K562 (cell line): ENCODE results near the gene ELMO1. TPM values are rescaled to one million over a fixed set of nuclear protein-coding genes. Genes with fewer than 3 reads are reported as not detected.

Experiments
- ATAC-seq: fragments of 200-7000 bp; cut with Tn5 transposase; 3 replicates; pipeline ENCODE4 v1.9.1; 2020; ENCODE audit warnings: moderate library complexity
- BruUV-seq: library from RNA; stranded (reverse); fragments of 400-500 nt; replicated peaks from 2 replicates; lab custom pipeline; 2021; lab: Mats Ljungman, UMichigan
- CTCF ChIA-PET: fragments of 300-600 bp; formaldehyde crosslinking; extraction: SDS; loops from one replicate; lab custom pipeline; 2021; ENCODE audit warnings: low intra/inter-chr PET ratio; lab: Yijun Ruan, JAX
- POLR2A ChIA-PET: fragments of 300-600, 350-650 bp; sonication (Branson Sonifier 250); formaldehyde crosslinking; extraction: SDS; loops from one replicate; lab custom pipeline; 2021; ENCODE audit warnings: antibody characterized with exemption, inconsistent platforms; lab: Yijun Ruan, JAX
- DNase-seq, 4 experiments: peaks; one replicate each; pipeline versions ENCODE4 v3.0.0 to v3.0.0-alpha.2; 2011 to 2018; ENCODE audit warnings: low spot score in 3 of 4, mixed read lengths in 3 of 4; ENCODE audit errors: extremely low read depth in 1 of 4
- FAIRE-seq: peaks from 2 replicates; lab custom pipeline; 2011; peaks lifted over from hg19 to GRCh38; lab: Jason Lieb, UNC
- H2AFZ ChIP-seq: 2 replicates; pipeline ENCODE4 v1.6.0; 2011; ENCODE audit warnings: low read depth, low read length, control low read depth, inconsistent platforms
- H3K27ac ChIP-seq: fragments of 200-600 bp; 3 replicates; pipeline ENCODE4 v1.8.0; 2011; ENCODE audit warnings: low read depth, mild to moderate bottlenecking, control low read depth, inconsistent platforms, low read length, moderate library complexity, mixed read lengths; ENCODE audit errors: extremely low read depth
- H3K27me3 ChIP-seq, 2 experiments: fragments of 300-600 bp in 1 of 2; 2 replicates in 1 of 2; 3 replicates in 1 of 2; pipeline versions ENCODE4 v1.6.0 to v1.8.0; 2011; ENCODE audit warnings: inconsistent platforms in 2 of 2, low read length in 2 of 2, mild to moderate bottlenecking in 1 of 2, mixed read lengths in 1 of 2, moderate library complexity in 1 of 2; ENCODE audit not compliant: control insufficient read depth in 2 of 2, insufficient read depth in 2 of 2
- H3K36me3 ChIP-seq: fragments of 300-600 bp; 3 replicates; pipeline ENCODE4 v1.8.0; 2011; ENCODE audit warnings: mild to moderate bottlenecking, low read length, inconsistent platforms; ENCODE audit not compliant: control insufficient read depth, insufficient read depth
- H3K4me1 ChIP-seq, 2 experiments: fragments of 200-600 bp in 1 of 2; replicated peaks in 1 of 2; 2 replicates in 1 of 2; 3 replicates in 1 of 2; pipeline versions ENCODE4 v1.5.1 to v1.8.0; 2011; ENCODE audit warnings: inconsistent platforms in 2 of 2, low read length in 2 of 2, mild to moderate bottlenecking in 1 of 2, mixed read lengths in 1 of 2, moderate library complexity in 1 of 2; ENCODE audit not compliant: control insufficient read depth in 2 of 2, insufficient read depth in 2 of 2
- H3K4me2 ChIP-seq: 2 replicates; pipeline ENCODE4 v1.6.1; 2011; ENCODE audit warnings: low read length, control low read depth, inconsistent platforms, mixed read lengths; ENCODE audit not compliant: insufficient read depth
- H3K4me3 ChIP-seq: fragments of 200-600 bp; sonication (generic), shearing (Covaris generic); 2 replicates; pipeline ENCODE4 v1.5.1; 2016; ENCODE audit warnings: control low read depth, inconsistent platforms
- H3K79me2 ChIP-seq: fragments of 200-600 bp; 3 replicates; pipeline ENCODE4 v1.8.0; 2011; ENCODE audit warnings: low read length, inconsistent platforms; ENCODE audit not compliant: control insufficient read depth, insufficient read depth
- H3K9ac ChIP-seq, 2 experiments: 2 replicates each; pipeline versions ENCODE4 v1.6.0 to v1.6.1; 2011; ENCODE audit warnings: low read depth in 2 of 2, low read length in 2 of 2, control low read depth in 1 of 2, inconsistent platforms in 1 of 2, mild to moderate bottlenecking in 1 of 2, mixed read lengths in 1 of 2; ENCODE audit not compliant: insufficient read depth in 1 of 2
- H3K9me1 ChIP-seq: one replicate; pipeline ENCODE4 v1.6.0; 2011; ENCODE audit warnings: inconsistent platforms, mild to moderate bottlenecking, low read length, moderate library complexity; ENCODE audit not compliant: control insufficient read depth, insufficient read depth
- H3K9me3 ChIP-seq: replicated peaks from 2 replicates; pipeline ENCODE4 v1.5.1; 2011; ENCODE audit warnings: low read depth, low read length, inconsistent platforms; ENCODE audit not compliant: control insufficient read depth, insufficient read depth
- H4K20me1 ChIP-seq: replicated peaks from 2 replicates; pipeline ENCODE4 v1.6.1; 2011; ENCODE audit warnings: low read length, inconsistent platforms, mixed read lengths; ENCODE audit not compliant: control insufficient read depth, insufficient read depth
- BCL6 ChIP-seq: fragments of 250-450 bp; sonication (Bioruptor Pico); IDR thresholded peaks from 2 replicates; pipeline ENCODE4 v1.4.0; 2020
- SMC3 ChIP-seq: conservative IDR thresholded peaks from 2 replicates; pipeline ENCODE4 v1.6.1; 2011; ENCODE audit warnings: low read depth, low read length, improper control_type of control experiment; ENCODE audit not compliant: insufficient read depth
- TBP ChIP-seq: optimal IDR thresholded peaks from 2 replicates; pipeline ENCODE3; 2011; ENCODE audit warnings: low read depth, low read length, improper control_type of control experiment
- ZNF444 ChIP-seq: fragments of 250-450 bp; sonication (Bioruptor Pico); IDR thresholded peaks from 2 replicates; pipeline ENCODE4 v1.4.0; 2020; ENCODE audit warnings: mild to moderate bottlenecking, moderate library complexity
- WGBS: fragments of 100-300 bp; shearing (Covaris generic); methylation state at CpG from one replicate; pipeline ENCODE4 v1.1.6; 2016; ENCODE audit warnings: low coverage, mixed read lengths; ENCODE audit not compliant: insufficient coverage; ENCODE audit errors: missing lambda C conversion rate; 5-methylcytosine and 5-hydroxymethylcytosine counted together
- in situ Hi-C: fragments of 300-500 bp; cut with MboI; formaldehyde crosslinking; loops from 4 replicates; pipeline ENCODE4 v1.15.0; 2018; ENCODE audit warnings: inconsistent platforms, mixed read lengths
- intact Hi-C: fragments of 100-400 bp; cut with micrococcal nuclease; formaldehyde crosslinking; loops from 2 replicates; pipeline ENCODE4 v1.14.2; 2022
- polyA plus RNA-seq, 8 experiments: library from polyadenylated mRNA; depleted of rRNA in 4 of 8; stranded (reverse) in 5 of 8; unstranded in 3 of 8; fragments of >200 nt; fragmentation: Nextera tagmentation in 2 of 8; fragmentation: Illumina TruSeq in 1 of 8; extraction: Ambion mirVana in 2 of 8; extraction: Trizol in 1 of 8; gene quantifications; 2 replicates each; pipeline versions ENCODE4 v1.2.1 to v1.2.3, GENCODE V29; 2011 to 2014; ENCODE audit warnings: inconsistent platforms in 1 of 8, missing spikeins in 1 of 8
- total RNA-seq, 7 experiments: library from RNA; depleted of rRNA in 6 of 7; stranded (reverse); fragments of >200 nt in 6 of 7; fragmentation: Illumina TruSeq in 2 of 7; extraction: Trizol in 2 of 7; gene quantifications; 2 replicates each; pipeline versions ENCODE4 v1.2.1 to v1.2.3, GENCODE V29; 2011 to 2021; ENCODE audit warnings: low replicate concordance in 1 of 7
- TF ChIP-seq, protein P1 (sequence below): fragments of 450-650 bp; formaldehyde crosslinking; IDR thresholded peaks from 2 replicates; pipeline ENCODE4 v1.4.0; 2020; ENCODE audit warnings: mild to moderate bottlenecking, moderate library complexity
- TF ChIP-seq, protein P2 (sequence below), 3 experiments: IDR thresholded peaks in 2 of 3; conservative IDR thresholded peaks in 1 of 3; 2 replicates each; pipeline ENCODE4 v1.5.1; 2011 to 2012; ENCODE audit warnings: low read length in 3 of 3, mild to moderate bottlenecking in 3 of 3, control low read depth in 2 of 3, improper control_type of control experiment in 1 of 3, inconsistent platforms in 1 of 3, low read depth in 1 of 3, mixed read lengths in 1 of 3, moderate library complexity in 1 of 3; ENCODE audit not compliant: insufficient read depth in 2 of 3
- TF ChIP-seq, protein P3 (sequence below), 2 experiments: fragments of 450-650 bp; formaldehyde crosslinking in 1 of 2; IDR thresholded peaks; 2 replicates each; pipeline versions ENCODE4 v1.4.0 to v1.6.1; 2014 to 2020; ENCODE audit warnings: mild to moderate bottlenecking in 2 of 2, borderline replicate concordance in 1 of 2, low read depth in 1 of 2

ELMO1 gene
- total and polyA plus RNA-seq, 9 of the 15 experiments (the other 6 are each of a cell fraction or from before 2014, with no cell fraction given) = 0.36 to 7.2 (median 3.6) TPM

DNA sequence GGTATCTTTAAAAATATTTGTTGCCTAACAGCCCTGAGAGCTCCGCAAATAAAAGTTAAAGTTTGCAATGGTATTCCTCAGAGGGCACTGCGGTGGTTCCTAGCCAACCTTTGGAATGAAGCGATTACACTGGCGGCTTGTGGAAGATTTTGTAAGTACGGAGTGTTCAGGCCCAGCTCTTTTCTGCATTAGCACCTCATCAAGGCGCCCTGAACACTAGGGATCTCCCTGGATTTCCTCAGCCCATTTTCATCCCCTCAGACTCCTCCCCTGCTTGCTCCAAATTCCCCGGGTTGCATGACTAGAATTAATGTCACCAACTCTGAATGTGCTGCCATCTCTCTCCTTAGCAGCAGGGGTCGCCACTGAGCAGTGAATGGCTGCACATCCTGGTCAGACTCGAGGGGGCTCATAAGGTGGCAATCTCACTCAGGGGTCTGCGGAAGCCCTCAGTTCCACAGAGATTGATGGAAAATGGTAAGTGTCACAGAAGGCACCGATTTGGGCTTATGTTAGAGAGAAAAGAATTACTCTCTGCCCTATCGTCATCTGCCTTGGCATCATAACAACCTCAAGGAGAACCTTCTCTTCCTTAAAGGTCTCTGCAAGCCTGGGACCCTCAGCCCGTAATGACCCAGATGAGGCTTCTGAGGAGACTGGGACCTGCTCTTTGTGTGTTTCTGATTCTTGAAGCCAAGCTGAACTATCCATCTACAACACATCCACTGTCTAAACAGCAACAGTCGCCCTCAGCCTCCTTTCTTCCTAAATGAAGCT lies 461.5 kb downstream of the ELMO1 start:
- peak; percentile 86 for FAIRE-seq
- TF ChIP-seq TBP = peak; percentile 12
- TF ChIP-seq, protein P1, sequence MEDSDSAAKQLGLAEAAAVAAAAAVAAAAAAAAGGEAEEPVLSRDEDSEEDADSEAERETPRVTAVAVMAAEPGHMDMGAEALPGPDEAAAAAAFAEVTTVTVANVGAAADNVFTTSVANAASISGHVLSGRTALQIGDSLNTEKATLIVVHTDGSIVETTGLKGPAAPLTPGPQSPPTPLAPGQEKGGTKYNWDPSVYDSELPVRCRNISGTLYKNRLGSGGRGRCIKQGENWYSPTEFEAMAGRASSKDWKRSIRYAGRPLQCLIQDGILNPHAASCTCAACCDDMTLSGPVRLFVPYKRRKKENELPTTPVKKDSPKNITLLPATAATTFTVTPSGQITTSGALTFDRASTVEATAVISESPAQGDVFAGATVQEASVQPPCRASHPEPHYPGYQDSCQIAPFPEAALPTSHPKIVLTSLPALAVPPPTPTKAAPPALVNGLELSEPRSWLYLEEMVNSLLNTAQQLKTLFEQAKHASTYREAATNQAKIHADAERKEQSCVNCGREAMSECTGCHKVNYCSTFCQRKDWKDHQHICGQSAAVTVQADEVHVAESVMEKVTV (CRISPR knock-in tag) = peak; percentile 45; the same call in 1 of the 2 replicates
- TF ChIP-seq, protein P2, sequence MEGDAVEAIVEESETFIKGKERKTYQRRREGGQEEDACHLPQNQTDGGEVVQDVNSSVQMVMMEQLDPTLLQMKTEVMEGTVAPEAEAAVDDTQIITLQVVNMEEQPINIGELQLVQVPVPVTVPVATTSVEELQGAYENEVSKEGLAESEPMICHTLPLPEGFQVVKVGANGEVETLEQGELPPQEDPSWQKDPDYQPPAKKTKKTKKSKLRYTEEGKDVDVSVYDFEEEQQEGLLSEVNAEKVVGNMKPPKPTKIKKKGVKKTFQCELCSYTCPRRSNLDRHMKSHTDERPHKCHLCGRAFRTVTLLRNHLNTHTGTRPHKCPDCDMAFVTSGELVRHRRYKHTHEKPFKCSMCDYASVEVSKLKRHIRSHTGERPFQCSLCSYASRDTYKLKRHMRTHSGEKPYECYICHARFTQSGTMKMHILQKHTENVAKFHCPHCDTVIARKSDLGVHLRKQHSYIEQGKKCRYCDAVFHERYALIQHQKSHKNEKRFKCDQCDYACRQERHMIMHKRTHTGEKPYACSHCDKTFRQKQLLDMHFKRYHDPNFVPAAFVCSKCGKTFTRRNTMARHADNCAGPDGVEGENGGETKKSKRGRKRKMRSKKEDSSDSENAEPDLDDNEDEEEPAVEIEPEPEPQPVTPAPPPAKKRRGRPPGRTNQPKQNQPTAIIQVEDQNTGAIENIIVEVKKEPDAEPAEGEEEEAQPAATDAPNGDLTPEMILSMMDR (IDR thresholded peaks at IDR 0.05 in 2 of 3, conservative IDR thresholded peaks at IDR 0.05 in 1 of 3; ENCODE audit: insufficient read depth in 2 of 3, low read depth in 1 of 3, low read length in 3 of 3) = peak; percentile 78 to 88 (median 79)
- no peak for TF ChIP-seq BCL6 (CRISPR knock-in tag)
- TF ChIP-seq SMC3 = peak; percentile 78
- no peak for TF ChIP-seq ZNF444 (CRISPR knock-in tag)
- TF ChIP-seq, protein P3, sequence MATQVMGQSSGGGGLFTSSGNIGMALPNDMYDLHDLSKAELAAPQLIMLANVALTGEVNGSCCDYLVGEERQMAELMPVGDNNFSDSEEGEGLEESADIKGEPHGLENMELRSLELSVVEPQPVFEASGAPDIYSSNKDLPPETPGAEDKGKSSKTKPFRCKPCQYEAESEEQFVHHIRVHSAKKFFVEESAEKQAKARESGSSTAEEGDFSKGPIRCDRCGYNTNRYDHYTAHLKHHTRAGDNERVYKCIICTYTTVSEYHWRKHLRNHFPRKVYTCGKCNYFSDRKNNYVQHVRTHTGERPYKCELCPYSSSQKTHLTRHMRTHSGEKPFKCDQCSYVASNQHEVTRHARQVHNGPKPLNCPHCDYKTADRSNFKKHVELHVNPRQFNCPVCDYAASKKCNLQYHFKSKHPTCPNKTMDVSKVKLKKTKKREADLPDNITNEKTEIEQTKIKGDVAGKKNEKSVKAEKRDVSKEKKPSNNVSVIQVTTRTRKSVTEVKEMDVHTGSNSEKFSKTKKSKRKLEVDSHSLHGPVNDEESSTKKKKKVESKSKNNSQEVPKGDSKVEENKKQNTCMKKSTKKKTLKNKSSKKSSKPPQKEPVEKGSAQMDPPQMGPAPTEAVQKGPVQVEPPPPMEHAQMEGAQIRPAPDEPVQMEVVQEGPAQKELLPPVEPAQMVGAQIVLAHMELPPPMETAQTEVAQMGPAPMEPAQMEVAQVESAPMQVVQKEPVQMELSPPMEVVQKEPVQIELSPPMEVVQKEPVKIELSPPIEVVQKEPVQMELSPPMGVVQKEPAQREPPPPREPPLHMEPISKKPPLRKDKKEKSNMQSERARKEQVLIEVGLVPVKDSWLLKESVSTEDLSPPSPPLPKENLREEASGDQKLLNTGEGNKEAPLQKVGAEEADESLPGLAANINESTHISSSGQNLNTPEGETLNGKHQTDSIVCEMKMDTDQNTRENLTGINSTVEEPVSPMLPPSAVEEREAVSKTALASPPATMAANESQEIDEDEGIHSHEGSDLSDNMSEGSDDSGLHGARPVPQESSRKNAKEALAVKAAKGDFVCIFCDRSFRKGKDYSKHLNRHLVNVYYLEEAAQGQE (IDR thresholded peaks at IDR 0.05; ENCODE audit: borderline replicate concordance) = peak; percentile 38; the same call in 1 of the 2 replicates
- TF ChIP-seq, protein P3 (CRISPR knock-in tag; IDR thresholded peaks at IDR 0.05; ENCODE audit: low read depth) = no peak

More for the DNA sequence above, 461.5 kb downstream of the ELMO1 start:
- Histone ChIP-seq H3K79me2 (no peaks in the 10 kb centered on the region), H3K36me3 (no peaks in the 10 kb centered on the region), H2AFZ (no peak overlapping the region), H3K4me1 (no peaks in the 10 kb centered on the region), H3K9me1 (no peaks in the 10 kb centered on the region), H3K27me3 (0 out of 5 replicates have a peak, but pooled peaks cover 0 to 5% of the 10 kb centered on the region in 2 experiments), H3K9me3 (no peaks in the 10 kb centered on the region), H3K4me3 (no peak overlapping the region), H3K4me2 (no peak overlapping the region), H3K27ac (no peak overlapping the region), H3K9ac (no peak overlapping the region), H4K20me1 (no peaks in the 10 kb centered on the region)
- 13% methylated on average over 14 of the region's 14 CpGs for WGBS
- POLR2A ChIA-PET = interaction anchor here (0.9 kb wide), 1 partner anchor 124 kb away, joined by 4 read pairs; no protein-coding TSS in a partner anchor
- intact Hi-C loops = loop anchor here (1.0 kb wide), 1 partner anchor 195 kb away; no protein-coding TSS in a partner anchor
- BruUV-seq = no TSS peak
- ATAC-seq = peak; percentile 86
- peak; percentile 60 to 78 (median 72) for DNase-seq
- CTCF ChIA-PET = interaction anchor here (1.4 kb wide), 1 partner anchor 212 kb away, joined by 7 read pairs; no protein-coding TSS in a partner anchor
- in situ Hi-C loops = loop anchor here (10.0 kb wide), 1 partner anchor 198 kb away; no protein-coding TSS in a partner anchor
